HT-29 (cell line): Measurements from ENCODE around the gene VGLL4. TPM values are rescaled to one million over a fixed set of nuclear protein-coding genes. Genes with fewer than 3 reads are reported as not detected.

Experiments
- DNase-seq: peaks from one replicate; pipeline ENCODE4 v3.0.0-alpha.2; 2015; ENCODE audit warnings: low spot score
- total RNA-seq: library from RNA; depleted of rRNA; stranded (reverse); fragments of >200 nt; shearing (Covaris generic); gene quantifications from 2 replicates; pipeline ENCODE4 v1.2.3, GENCODE V29; 2014

VGLL4 gene
- total RNA-seq, 1 experiment from 2014 or later: 28.4 TPM

DNA sequence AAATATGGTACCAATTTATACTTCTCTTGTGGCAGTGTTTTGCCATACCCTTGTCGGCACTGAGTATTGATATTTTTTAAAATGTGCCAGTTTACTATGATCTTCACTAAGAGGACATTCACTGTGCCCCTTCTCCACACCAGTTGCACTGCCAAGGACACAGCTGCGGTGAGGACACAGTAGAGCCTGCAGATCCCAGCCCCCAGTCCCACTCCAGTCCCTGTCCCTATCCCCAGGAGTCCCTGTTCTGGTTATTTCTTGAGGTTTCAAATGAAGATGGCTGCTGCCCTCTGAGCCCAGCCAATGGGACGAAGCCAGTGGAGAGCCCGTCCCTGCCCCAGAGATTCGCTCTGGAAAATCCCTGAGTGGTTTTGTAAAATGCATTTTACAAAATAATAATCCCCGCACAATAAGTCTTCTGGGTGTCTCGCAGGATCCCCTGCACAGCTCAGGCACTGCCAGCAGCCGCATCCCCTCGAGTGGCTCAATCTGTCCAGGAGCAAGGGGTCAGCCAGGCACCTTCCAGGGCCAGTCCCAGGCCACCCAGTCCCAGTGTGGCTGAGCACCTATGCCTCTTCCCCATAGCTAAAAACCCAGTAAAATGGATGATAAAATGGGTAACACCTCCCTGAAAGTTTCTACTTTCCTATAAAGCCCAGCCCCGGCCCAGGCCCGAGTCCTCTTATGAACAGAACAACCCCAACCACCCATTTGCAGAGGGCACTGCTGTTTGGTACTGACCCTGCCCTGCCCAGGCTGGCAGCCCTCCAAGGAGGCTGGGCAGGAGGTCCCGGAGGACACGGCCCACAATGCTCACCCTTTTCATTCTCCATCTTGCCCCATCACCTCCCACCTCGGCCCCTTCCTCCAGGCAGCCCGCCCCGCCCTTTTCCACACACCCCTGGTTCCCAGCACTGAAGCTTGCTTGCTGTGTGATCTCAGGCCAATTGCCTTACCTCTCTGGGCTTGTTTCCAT lies 91.1 kb downstream of the VGLL4 start:
- no peak for DNase-seq

DNA sequence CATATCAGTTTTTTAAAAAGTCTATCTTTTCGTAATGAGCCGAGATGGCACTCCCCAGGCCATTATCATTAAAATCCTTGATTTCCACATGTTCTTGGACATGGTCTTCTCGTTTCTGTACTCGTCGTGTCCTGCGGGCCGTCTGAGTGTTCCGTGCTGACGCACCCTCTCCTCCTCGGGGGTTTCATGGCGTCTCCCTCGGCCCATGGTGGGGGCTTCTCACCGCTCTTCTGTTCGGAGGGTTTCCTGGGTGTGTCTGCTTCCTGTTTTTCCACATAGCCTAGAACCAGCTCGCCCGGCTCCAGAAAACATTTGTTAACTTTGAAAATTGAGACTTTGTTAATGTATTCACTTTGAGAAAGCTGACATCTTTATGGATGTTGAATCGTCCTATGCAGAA lies 92.7 kb downstream of the VGLL4 start:
- no peak for DNase-seq

DNA sequence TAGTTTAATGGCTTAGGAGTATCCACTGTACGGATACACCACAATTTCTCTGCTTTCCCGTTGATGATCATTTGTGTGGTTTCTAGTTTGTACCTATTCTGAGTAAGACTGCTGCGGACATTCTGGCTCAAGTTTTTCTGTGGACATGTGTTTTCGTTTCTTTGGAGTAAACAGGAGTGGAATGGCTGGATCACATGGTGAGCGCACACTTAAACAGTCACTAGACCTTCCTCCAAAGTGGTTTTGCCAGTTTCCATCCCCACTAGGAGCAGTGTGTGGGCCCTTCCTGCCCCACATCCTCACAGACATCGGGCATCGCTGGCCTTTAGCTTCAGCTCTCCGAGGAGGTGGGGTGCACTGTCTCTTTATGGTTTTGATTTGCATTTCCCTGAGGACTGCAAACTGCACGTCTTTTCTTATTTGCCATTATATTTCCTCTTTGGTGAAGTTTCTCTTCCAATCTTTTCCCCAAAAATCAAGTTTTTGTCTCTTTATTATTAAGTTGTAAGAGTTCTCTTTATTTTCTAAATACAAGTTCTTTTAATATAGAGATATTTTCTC lies 94.1 kb downstream of the VGLL4 start:
- DNase-seq: no peak

DNA sequence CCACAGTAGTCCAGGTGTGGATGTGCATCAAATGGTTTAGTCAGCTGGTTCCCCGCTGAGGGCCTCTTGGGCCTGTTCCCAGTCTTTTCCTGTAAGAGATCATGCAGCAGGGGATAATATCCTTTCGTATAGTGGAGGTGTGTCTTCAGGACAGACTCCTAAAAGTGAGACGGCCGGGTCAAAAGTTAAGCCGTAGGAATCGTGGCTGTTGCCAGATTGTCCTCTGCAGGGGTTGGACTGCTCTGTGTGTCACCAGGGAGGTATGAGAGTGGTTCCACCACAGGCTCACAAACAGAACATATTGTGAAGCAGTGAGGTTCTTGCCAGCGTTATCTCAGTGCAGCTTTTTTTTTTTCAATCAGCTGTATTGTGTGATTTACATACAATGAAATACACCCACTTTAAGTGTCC lies 95.0 kb downstream of the VGLL4 start:
- no peak for DNase-seq

DNA sequence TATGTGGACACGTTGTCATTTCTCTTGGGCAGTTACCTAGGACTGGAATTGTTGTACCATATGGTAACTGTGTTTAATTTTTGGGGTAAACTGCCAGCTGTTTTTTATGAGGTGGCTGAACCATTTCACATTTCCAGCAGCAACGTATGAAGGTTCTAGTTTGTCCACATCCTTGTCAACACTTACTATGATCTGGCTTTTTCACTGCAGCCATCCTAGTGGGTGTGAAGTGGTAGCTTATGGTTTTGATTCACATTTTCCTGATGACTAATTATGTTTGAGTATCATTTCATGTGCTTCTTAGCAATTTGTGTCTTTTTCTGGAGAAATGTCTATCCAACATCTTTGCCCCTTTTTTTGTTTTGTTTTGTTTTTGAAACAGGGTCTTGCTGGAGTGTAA lies 96.2 kb downstream of the VGLL4 start:
- DNase-seq: no peak

DNA sequence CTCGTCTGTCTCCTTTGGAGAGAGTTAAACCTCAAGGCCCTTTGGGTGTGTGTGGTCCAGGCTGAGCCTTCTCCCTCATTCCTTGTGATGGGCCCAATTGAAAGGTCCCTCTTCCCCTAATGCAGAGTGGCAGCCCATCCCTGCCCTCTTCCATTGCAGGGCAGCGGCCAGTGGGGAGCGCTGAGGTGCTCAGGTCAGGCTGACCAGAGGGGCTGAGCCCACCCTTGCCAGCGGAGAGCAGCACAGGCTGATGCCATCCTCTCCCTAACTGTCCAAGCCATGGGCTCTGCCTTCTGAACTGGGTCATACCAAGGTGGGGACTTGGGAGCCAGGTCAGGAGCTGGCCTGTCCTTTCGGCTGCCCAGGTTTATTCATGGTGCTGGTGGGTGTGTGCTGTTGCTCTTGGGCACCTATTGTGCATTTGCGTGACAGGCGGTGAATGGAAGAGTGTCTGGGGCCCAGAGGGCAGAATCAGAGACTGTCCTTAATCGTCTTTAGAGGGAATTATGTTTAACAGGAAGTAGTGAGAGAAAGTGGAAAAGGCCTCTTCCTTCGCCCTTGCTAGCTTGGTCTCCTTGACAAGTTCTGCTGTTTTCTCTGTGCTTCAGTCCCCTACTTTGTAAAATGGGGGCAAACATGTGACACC lies 96.9 kb downstream of the VGLL4 start:
- DNase-seq: no peak

DNA sequence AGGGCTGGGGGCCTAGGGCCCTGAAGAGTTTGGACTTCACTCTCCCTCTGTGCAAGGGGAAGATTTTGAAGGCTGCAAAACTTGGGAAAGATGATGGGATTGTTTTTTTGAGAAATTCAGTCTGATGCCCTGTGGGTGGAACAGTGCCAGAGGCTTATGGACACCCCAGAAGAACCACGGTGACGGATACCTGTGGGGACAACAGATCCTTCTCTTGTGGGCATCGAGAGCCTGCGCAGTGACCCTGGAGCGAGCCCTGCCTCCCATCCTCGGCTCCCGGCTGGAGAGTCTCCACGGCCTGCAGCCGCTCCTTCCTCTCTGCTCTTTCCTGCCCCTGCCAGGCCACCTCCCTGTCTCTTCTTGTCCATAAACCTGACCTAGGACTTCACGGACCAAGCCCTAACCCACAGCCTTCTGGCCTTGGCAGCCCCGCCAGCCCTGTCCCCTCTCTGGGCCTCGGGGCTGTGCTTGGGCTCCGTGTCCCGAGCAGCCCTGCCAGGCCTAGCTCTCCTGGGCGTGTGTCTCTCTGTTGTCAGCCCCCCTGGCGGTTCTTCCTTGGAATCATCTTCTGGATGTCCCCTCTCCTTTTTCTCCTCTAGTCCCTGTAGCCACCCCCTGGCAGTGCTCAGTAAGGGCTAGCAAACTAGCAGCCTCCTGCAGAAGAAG lies 98.4 kb downstream of the VGLL4 start:
- no peak for DNase-seq

DNA sequence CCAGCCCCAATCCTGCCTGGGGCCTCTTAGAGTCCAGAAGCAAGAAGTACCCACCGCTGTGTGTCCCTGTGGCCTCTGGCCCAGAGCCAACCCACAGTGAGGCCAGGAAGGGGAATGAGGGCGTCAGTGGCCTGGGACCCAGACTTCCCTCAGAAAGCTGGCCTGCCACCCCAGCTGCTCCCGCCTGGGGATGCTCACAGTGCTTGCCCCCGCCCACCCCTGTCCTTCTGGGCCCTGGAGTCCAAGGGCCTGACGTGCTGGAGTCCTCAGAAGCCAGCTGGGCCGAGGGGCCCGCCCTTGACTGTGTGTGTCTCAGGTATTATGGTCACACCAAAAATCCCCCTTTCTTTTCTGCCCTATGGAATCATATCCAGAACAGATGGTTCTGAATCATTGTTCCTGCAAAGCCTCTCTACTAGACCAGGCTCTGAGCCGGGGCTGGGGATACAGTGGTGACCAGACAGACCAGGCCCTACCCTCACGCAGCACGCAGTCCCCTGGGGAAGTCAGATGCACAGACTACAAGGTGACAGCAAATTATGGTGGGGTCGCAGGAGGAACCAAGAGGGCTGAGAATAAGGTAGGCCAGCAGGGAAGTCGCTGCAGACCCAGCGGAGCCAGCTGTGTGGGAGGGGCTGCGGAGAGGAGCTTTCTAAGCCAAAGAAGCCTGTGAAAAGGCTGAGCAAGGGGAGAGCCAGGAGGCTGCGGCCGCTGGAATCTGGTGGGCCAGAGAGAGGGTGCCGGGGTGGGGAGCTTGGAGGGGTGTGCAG lies 99.1 kb downstream of the VGLL4 start:
- DNase-seq: no peak

DNA sequence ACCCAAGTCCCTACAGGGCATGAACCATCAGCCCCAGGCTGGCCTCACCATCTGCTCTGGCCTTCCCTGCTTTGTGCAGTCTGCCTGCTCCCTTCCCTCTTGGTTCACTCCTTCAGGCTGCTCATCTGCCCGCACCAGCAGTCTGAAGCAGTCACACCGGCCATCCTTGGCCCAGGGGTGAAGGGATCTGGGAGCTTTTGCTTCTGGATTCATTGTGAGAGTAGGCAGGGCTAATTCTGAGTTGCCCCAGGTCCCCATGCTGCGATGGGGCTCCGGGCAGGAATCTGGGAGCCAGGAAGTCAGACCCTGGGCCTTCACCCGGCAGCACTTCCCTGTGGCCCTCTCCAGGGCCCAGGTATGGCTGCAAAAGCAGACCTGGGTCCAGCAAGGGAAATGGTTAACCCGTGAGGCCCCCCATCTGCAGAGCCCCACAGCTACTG lies 99.7 kb downstream of the VGLL4 start:
- DNase-seq: no peak

DNA sequence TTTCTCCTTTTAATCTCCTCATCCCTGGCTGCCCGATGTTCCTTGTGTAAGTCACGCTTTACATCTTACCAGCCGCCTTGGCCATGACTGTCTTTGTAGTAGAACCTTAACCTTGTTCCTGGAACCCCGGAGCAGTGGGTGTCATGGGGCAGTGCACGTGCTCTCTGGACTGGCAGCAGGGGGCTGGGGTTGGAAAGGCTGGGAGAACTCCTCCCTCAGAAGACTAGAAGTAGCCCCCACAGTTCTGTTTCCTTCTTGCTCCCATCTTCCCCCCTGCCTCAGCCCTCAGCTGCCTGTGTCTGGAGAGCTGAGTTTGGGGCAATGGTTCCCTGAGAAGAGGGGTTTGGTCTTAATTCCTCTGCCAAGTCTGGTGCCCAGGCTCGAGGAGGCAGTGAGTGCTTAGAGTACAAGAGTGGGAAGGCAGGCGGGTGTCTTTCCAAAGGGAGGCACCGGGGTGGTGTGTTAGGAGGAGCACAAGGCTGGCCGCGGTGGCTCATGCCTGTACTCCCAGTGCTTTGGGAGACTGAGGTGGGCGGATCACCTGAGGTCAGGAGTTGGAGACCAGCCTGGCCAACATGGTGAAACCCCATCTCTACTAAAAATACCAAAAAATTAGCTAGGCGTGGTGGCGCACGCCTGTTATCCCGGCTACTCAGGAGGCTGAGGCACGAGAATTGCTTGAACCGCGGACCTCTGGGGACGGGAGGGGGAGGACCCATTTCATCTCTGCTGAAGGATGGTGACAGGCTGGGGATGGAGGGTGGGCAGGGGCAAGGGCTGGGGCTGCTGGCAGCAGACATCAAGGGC lies 100.4 kb downstream of the VGLL4 start:
- no peak for DNase-seq

DNA sequence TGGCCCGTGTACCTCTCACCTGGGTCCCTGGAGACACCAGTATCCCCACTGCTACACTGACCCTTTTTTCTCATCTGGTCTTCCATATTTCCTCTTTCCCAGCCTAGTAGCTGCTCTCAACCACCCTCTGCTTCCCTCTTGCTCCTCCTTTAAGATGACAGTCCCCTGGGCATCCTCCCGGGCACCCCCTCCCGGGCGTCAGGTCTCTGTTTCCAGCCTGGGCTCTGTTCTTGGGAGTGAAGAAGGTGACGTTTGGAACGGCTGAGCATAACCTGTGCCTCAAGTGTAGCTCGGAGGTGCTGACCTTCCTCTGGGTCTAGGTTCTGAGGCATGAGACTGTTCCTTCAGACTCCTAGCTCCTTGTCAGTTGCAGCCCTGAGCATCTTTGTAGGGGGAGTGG lies 101.2 kb downstream of the VGLL4 start:
- DNase-seq: no peak

DNA sequence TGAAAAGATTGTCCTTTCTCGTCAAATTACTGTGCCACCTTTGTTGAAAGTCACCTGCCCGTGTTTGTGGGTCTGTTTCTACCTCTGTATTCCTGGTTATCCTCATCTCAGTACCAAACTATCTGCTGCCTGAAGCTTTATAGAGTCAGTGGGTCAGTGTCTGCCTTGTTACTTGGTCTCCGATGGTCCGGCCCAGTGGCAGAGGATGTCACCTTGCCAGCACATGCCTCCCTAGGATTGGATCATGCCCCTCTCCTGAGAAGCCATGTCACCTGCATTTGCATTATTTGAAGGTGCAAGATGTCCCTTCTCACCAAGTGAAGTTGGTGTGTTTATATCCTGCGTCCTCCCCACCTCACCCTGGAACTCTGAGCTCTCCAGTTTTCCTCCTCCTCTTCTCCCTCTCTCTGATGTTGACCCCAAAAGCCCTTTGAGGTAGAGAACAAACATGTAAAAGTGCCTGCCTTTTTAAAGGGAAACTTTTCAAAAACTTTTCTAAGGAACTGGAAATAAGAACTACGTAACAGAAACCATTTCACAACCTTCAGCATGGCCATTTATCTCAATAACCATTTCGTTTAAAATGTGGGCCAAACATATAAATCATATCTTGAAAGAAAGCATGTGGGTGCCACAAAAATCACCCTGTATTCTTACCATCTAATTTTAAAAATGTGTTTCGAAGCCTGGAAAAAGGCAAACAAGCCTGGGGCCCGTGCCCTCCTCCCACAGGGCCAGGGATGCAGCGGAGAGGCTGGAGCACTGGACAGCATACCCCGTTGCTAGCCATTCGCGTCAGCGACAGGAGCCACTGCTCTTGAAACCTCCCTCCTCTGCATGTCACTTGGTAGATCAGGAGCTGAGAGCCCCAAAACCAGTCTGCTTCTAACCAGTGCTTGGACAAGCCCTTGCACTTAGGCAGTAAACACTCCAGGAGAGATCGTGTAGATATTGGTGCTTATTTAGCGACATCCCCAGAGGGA lies 102.1 kb downstream of the VGLL4 start:
- DNase-seq: no peak

DNA sequence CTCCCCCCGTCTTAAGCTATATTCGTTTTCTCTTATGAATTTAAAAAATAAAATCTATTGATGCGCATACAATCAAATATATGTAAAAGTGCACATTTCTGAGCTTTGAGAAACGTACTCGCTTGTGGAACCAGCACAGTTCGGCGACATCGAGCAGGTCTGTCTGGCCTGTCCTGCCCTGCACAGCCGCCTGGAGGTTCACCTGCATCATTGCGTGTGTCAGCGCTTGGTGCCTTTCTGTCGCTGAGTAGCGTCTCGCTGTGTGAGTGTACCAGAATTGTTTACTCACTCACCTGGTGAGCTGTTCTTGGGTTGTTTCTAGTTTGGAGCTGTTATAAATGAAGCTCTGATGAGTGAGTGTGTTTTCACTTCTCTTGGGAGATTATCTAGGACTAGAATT lies 104.0 kb downstream of the VGLL4 start:
- DNase-seq: peak; percentile 1

DNA sequence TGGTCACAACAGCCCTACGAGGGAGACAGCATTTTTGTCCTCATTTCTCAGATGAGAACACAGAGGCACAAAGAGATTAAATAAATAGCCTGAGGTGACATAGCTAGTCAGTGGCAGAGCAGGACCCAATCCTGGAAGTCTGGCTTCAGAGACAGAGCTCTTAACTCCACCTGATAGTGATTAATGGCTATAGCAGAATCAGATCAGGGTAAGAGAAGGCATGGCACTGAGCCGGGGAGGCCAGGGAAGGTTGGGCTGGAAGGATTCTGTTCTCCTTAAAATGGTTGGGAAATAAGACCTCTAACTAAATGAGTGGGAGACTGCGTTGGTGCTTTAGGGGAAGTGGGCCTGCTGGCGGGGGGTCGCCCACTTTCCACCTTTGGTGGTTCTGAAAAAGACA lies 104.5 kb downstream of the VGLL4 start:
- no peak for DNase-seq

DNA sequence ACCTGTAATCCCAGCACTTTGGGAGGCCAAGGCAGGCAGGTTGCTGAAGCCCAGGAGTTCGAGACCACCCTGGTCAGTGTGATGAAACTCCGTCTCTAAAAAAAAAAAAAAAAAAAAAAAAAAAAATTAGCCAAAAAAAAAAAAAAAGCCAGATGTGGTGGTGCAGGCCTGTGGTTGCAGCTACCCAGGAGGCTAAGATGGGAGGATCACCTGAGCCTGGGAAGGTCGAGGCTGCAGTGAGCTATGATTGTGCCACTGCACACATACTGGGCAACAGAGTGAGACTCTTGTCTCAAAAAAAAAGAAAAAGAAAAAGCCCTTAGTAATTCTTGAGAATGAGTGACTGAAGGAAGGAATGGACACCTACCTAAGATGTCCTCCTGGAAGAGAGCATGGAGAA lies 105.1 kb downstream of the VGLL4 start:
- DNase-seq: no peak

DNA sequence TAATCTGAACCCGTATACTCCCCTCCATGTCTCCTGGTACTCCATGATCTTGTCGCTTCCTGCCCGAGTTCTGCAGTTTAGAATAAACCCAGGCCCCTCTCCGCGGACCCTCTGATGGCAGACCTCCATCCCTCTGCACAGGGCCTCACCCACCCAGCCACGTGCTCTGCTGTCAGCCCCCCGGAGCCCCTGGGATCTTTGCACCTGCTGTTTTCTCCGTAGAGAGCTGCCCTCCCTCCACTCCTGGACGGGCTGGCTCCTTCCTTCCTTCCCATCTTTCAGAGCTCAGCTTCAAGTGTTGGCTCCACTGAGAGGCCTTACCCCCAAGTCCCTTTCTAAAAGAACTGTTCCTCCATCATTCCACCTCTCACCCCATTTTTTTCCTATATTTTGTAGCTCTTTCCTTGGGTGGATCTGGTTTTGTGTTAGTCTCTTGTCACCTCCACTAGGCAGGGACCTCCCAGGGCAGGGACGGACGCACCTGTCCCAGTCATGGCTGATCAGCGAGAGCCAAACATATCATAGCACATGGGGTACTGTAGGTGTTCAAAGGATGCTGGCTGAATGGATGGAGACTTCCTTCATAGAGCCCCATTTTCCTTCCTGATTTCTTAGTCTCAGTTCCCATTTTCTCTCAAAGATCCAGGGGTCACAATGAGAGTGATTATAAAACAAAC lies 106.6 kb downstream of the VGLL4 start:
- DNase-seq: no peak

DNA sequence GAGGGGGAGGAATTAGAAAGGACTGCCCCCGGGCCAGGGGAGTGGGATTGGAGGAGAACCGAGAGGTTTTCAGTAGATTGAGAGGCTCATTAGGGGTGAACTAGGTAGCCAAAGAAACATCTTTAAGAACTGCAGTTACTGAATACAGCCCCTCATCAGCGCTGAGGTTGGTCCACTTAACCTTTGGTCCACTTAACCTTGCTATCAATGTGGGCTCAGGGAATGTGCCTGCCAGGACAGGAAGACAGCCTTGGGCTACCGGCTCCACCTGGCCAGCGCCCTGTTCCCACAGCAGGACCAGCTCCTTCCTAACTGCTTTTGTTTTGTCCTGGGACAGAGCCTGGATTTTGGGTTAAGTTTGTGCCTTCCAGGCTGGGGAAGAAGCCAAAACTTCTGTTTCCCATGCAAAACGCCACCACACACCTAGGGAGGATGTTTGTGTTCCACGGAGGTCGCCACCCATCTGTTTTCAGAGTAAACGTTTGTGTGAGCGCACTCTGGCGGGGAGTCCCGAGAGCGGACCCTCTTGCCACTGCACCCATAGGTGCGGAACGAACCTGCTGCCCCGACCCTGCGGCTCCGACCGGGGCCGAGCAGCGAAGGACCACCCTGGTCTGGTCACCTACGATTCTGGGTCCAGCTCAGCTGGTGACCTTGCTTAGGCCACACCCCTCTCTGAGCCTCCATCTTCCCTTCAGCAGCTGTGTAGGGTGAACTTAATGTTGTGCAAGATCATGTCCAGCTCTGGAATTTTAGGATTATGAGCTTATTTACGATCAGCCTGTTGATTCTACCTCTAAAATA lies 107.4 kb downstream of the VGLL4 start:
- no peak for DNase-seq
